Measurements from ENCODE around the gene SVEP1.
"Not testable (repeated sequence)": the region's sequence is repeated elsewhere in the genome, so short reads cannot be mapped to it uniquely, and the experiment has no call there.

The SVEP1 gene

DNA sequence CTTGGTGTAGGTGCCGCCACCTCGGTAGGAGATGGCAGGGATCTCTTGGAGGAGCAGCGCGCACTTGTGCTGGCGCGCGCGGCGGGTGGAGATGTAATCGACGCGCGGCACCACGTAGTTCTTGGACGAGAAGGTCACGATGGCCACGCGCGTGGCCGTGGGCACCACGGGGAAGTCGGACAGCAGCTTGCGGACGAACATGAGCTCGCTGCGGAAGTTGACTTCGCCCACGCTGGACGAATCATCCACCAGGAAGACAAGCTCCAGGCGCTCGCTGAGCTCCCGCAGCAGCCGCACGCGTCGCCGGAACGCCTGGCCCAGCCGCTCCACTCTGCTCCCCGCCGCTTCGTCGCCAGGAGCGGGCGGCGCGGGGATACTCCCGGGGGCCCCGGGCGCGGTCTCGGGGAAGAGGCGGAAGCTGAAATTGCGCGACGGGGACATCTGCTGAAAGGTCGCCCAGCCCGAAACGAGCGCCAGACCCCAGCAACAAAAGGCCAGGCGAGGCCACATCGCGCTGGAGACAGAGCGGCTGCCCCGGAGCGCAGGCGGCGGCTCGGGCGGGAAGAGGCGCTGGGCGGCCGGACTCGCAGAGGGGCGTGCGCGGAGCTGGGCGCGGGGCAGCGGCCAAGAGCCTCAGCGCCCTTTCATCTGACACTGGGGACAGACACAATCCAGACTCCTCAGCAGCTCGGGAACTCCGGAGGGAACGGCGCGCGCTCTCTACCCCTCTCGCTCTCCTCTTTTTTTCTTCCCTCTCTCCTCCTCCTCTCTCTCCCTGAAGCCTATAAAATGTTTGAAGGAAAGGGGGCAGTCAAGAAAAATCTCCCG, at the start of gene SVEP1:
Gene SVEP1 (minus strand): TSS at position 708 of the 828 bp plus-strand sequence. CDS start 198 bp downstream, at position 510.
- H3K4me3 ChIP-seq (ENCODE audit: low read depth in 1 of 5, low read length in 5 of 5): peak within 1 kb of the TSS; percentile 77 to 89 (median 79)
- H3K4me1 ChIP-seq (ENCODE audit: control insufficient read depth in 5 of 5, insufficient read depth in 5 of 5, low read length in 5 of 5): peaks cover 2 to 62% (median 34%) of the 10 kb centered on the region in 5 donors
- peaks cover 0 to 5% (median 0%) of the 10 kb centered on the region in 5 donors for H3K27me3 ChIP-seq (ENCODE audit: control insufficient read depth in 5 of 5, insufficient read depth in 4 of 5, low read length in 5 of 5)
- H3K27ac ChIP-seq (ENCODE audit: low read depth, low read length): peak within 1 kb of the TSS; percentile 91
- H3K9me3 ChIP-seq (ENCODE audit: control insufficient read depth in 5 of 5, low read length in 5 of 5): no peaks in the 10 kb centered on the region
- H3K9ac ChIP-seq (ENCODE audit: low read length in 5 of 5): peak within 1 kb of the TSS in 4 of 5 donors; percentile 66 to 85 (median 78)
- no peaks in the 10 kb centered on the region for H3K36me3 ChIP-seq (ENCODE audit: control insufficient read depth in 5 of 5, insufficient read depth in 5 of 5, low read length in 5 of 5)

- no peak overlapping the region for H3K9ac ChIP-seq (ENCODE audit: low read length in 5 of 5)
- peaks cover 0 to 6% (median 3%) of the 10 kb centered on the region in 5 donors for H3K9me3 ChIP-seq (ENCODE audit: control insufficient read depth in 5 of 5, low read length in 5 of 5)
- H3K36me3 ChIP-seq (ENCODE audit: control insufficient read depth in 5 of 5, insufficient read depth in 5 of 5, low read length in 5 of 5): no peaks in the 10 kb centered on the region
- H3K27me3 ChIP-seq (ENCODE audit: control insufficient read depth in 5 of 5, insufficient read depth in 4 of 5, low read length in 5 of 5): no peaks in the 10 kb centered on the region
- H3K4me3 ChIP-seq (ENCODE audit: low read depth in 1 of 5, low read length in 5 of 5): no peak overlapping the region
- no peak overlapping the region for H3K27ac ChIP-seq (ENCODE audit: low read depth, low read length)
- peaks cover 0 to 9% (median 6%) of the 10 kb centered on the region in 5 donors for H3K4me1 ChIP-seq (ENCODE audit: control insufficient read depth in 5 of 5, insufficient read depth in 5 of 5, low read length in 5 of 5)
Observed at GRCh38 chr9:110626101-110626829, 46.7 kb upstream of the SVEP1 start.

GRCh38 chr9:110623462-110624025, 44.0 kb upstream of the SVEP1 start:
- Histone ChIP-seq H3K27me3 (ENCODE audit: control insufficient read depth in 5 of 5, insufficient read depth in 4 of 5, low read length in 5 of 5) (no peaks in the 10 kb centered on the region), H3K9ac (ENCODE audit: low read length in 5 of 5) (no peak overlapping the region), H3K4me3 (ENCODE audit: low read depth in 1 of 5, low read length in 5 of 5) (no peak overlapping the region), H3K27ac (ENCODE audit: low read depth, low read length) (no peak overlapping the region), H3K9me3 (ENCODE audit: control insufficient read depth in 5 of 5, low read length in 5 of 5) (no peaks in the 10 kb centered on the region), H3K36me3 (ENCODE audit: control insufficient read depth in 5 of 5, insufficient read depth in 5 of 5, low read length in 5 of 5) (no peaks in the 10 kb centered on the region), H3K4me1 (ENCODE audit: control insufficient read depth in 5 of 5, insufficient read depth in 5 of 5, low read length in 5 of 5) (peaks cover 0 to 16% (median 9%) of the 10 kb centered on the region in 5 donors)

DNA sequence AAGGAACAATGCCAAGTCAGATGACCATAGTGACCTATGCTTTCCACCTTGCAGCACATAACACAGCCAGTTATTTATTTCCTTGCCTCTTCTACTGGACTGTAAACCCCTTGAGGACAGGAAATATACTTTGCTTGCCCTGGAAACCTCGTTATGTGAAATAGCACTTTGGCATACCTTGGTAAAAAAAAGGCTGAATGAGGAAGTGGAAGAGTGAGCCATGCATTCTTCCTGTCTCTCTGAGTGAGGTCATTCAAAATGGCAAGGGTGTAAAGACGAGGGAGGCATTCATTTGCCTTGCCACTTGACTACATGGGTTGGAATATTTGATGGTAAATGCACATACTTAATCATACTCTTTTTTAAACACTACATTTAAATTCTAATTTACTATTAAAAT, 42.8 kb upstream of the SVEP1 start:
- Histone ChIP-seq H3K4me1 (ENCODE audit: control insufficient read depth in 5 of 5, insufficient read depth in 5 of 5, low read length in 5 of 5) (peaks cover 0 to 16% (median 9%) of the 10 kb centered on the region in 5 donors), H3K27ac (ENCODE audit: low read depth, low read length) (no peak overlapping the region), H3K4me3 (ENCODE audit: low read depth in 1 of 5, low read length in 5 of 5) (no peak overlapping the region), H3K9ac (ENCODE audit: low read length in 5 of 5) (no peak overlapping the region), H3K27me3 (ENCODE audit: control insufficient read depth in 5 of 5, insufficient read depth in 4 of 5, low read length in 5 of 5) (no peaks in the 10 kb centered on the region), H3K36me3 (ENCODE audit: control insufficient read depth in 5 of 5, insufficient read depth in 5 of 5, low read length in 5 of 5) (no peaks in the 10 kb centered on the region), H3K9me3 (ENCODE audit: control insufficient read depth in 5 of 5, low read length in 5 of 5) (no peaks in the 10 kb centered on the region)

- H3K27ac ChIP-seq (ENCODE audit: low read depth, low read length): no peak overlapping the region
- peaks cover 0 to 10% (median 3%) of the 10 kb centered on the region in 5 donors for H3K4me1 ChIP-seq (ENCODE audit: control insufficient read depth in 5 of 5, insufficient read depth in 5 of 5, low read length in 5 of 5)
- no peak overlapping the region for H3K4me3 ChIP-seq (ENCODE audit: low read depth in 1 of 5, low read length in 5 of 5)
- H3K9me3 ChIP-seq (ENCODE audit: control insufficient read depth in 5 of 5, low read length in 5 of 5): no peaks in the 10 kb centered on the region
- no peak overlapping the region for H3K9ac ChIP-seq (ENCODE audit: low read length in 5 of 5)
- H3K36me3 ChIP-seq (ENCODE audit: control insufficient read depth in 5 of 5, insufficient read depth in 5 of 5, low read length in 5 of 5): no peaks in the 10 kb centered on the region
- H3K27me3 ChIP-seq (ENCODE audit: control insufficient read depth in 5 of 5, insufficient read depth in 4 of 5, low read length in 5 of 5): no peaks in the 10 kb centered on the region
Observed at GRCh38 chr9:110620726-110621125, 41.2 kb upstream of the SVEP1 start.

DNA sequence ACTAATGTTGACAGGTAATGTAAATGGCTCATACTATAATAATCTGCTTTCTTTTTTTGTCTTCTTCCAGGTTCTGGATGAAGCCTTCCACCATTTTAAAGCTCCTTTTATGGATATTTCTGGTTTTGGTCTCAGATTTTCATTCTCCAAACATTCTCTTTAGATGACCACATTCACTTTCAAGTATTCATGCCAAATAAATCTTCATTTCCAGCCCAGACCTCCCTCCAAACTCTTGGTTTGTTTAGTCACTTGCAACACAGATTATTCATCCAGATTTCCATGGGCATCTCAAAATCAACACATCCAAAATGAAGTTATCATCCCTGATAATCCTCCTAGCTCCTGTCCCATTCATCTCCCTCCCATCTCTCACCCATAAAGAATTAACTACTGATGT, 40.3 kb upstream of the SVEP1 start:
- H3K36me3 ChIP-seq (ENCODE audit: control insufficient read depth in 5 of 5, insufficient read depth in 5 of 5, low read length in 5 of 5): no peaks in the 10 kb centered on the region
- H3K9ac ChIP-seq (ENCODE audit: low read length in 5 of 5): no peak overlapping the region
- no peaks in the 10 kb centered on the region for H3K9me3 ChIP-seq (ENCODE audit: control insufficient read depth in 5 of 5, low read length in 5 of 5)
- no peak overlapping the region for H3K4me3 ChIP-seq (ENCODE audit: low read depth in 1 of 5, low read length in 5 of 5)
- peaks cover 0 to 10% (median 3%) of the 10 kb centered on the region in 5 donors for H3K4me1 ChIP-seq (ENCODE audit: control insufficient read depth in 5 of 5, insufficient read depth in 5 of 5, low read length in 5 of 5)
- no peak overlapping the region for H3K27ac ChIP-seq (ENCODE audit: low read depth, low read length)
- H3K27me3 ChIP-seq (ENCODE audit: control insufficient read depth in 5 of 5, insufficient read depth in 4 of 5, low read length in 5 of 5): no peaks in the 10 kb centered on the region

DNA sequence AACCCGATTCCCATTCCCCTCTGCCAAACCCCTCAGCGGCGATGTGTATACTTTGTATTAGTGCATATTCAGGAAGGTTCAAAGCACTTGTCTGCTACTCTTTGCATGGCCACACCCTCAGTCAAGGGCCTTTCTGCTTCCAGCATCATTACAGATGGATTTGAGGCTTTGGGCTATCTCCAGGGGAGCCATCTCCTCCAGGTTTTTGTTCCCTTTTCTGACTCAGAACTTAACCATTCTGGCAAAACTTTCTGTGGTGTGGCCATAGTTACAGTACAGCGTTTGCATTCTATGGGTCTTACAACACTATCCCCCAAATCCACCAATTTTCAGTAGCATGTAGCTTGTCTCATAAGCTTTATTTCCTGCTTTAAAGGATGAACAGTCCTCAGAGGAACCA, 36.0 kb upstream of the SVEP1 start:
- Histone ChIP-seq H3K9ac (ENCODE audit: low read length in 5 of 5) (no peak overlapping the region), H3K27ac (ENCODE audit: low read depth, low read length) (no peak overlapping the region), H3K36me3 (ENCODE audit: control insufficient read depth in 5 of 5, insufficient read depth in 5 of 5, low read length in 5 of 5) (no peaks in the 10 kb centered on the region), H3K27me3 (ENCODE audit: control insufficient read depth in 5 of 5, insufficient read depth in 4 of 5, low read length in 5 of 5) (no peaks in the 10 kb centered on the region), H3K9me3 (ENCODE audit: control insufficient read depth in 5 of 5, low read length in 5 of 5) (no peaks in the 10 kb centered on the region), H3K4me3 (ENCODE audit: low read depth in 1 of 5, low read length in 5 of 5) (no peak overlapping the region), H3K4me1 (ENCODE audit: control insufficient read depth in 5 of 5, insufficient read depth in 5 of 5, low read length in 5 of 5) (peaks cover 0 to under 1% (median 0%) of the 10 kb centered on the region in 5 donors)

- not testable (repeated sequence) for H3K36me3 ChIP-seq (ENCODE audit: control insufficient read depth in 5 of 5, insufficient read depth in 5 of 5, low read length in 5 of 5); H3K27me3 ChIP-seq (ENCODE audit: control insufficient read depth in 5 of 5, insufficient read depth in 4 of 5, low read length in 5 of 5); H3K27ac ChIP-seq (ENCODE audit: low read depth, low read length); H3K9me3 ChIP-seq (ENCODE audit: control insufficient read depth in 5 of 5, low read length in 5 of 5); H3K4me1 ChIP-seq (ENCODE audit: control insufficient read depth in 5 of 5, insufficient read depth in 5 of 5, low read length in 5 of 5); H3K9ac ChIP-seq (ENCODE audit: low read length in 5 of 5); H3K4me3 ChIP-seq (ENCODE audit: low read depth in 1 of 5, low read length in 5 of 5)
Observed at GRCh38 chr9:110614576-110614975, 35.0 kb upstream of the SVEP1 start.

DNA sequence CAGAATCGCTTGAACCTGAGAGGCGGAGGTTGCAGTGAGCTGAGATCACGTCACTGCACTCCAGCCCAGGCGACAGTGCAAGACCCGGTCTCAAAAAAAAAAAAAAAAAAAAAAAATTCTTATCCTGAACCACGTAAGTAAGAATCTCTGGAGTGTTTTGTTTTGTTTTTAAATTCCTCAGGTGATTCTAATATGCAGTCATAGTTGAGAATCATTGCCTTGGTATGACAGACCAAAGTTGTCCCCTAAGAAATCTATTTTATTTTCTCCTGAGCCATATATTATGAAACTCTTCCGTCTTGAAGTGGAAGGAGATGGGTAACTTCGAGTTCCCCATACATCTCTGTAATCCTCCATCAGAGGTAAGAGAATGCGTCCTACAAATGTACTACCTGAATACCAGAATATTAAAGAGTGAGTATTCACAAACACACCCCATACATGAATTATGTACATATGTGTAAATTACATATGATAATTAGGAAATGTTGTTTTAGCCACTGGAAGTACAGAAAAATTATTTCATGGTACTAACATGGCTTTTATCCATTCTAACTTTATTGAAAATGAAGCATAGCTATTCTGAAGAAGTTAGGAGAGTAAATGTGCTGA, 26.7 kb upstream of the SVEP1 start:
- H3K36me3 ChIP-seq (ENCODE audit: control insufficient read depth in 5 of 5, insufficient read depth in 5 of 5, low read length in 5 of 5): no peaks in the 10 kb centered on the region

More for the DNA sequence above, 26.7 kb upstream of the SVEP1 start:
- Histone ChIP-seq H3K9ac (ENCODE audit: low read length in 5 of 5) (no peak overlapping the region), H3K4me3 (ENCODE audit: low read depth in 1 of 5, low read length in 5 of 5) (no peak overlapping the region), H3K9me3 (ENCODE audit: control insufficient read depth in 5 of 5, low read length in 5 of 5) (no peaks in the 10 kb centered on the region), H3K27me3 (ENCODE audit: control insufficient read depth in 5 of 5, insufficient read depth in 4 of 5, low read length in 5 of 5) (no peaks in the 10 kb centered on the region), H3K27ac (ENCODE audit: low read depth, low read length) (no peak overlapping the region), H3K4me1 (ENCODE audit: control insufficient read depth in 5 of 5, insufficient read depth in 5 of 5, low read length in 5 of 5) (no peaks in the 10 kb centered on the region)

Data from subcutaneous abdominal adipose tissue (tissue), 5 donors.